ENCODE data around the gene EXOSC1.

The EXOSC1 gene

DNA sequence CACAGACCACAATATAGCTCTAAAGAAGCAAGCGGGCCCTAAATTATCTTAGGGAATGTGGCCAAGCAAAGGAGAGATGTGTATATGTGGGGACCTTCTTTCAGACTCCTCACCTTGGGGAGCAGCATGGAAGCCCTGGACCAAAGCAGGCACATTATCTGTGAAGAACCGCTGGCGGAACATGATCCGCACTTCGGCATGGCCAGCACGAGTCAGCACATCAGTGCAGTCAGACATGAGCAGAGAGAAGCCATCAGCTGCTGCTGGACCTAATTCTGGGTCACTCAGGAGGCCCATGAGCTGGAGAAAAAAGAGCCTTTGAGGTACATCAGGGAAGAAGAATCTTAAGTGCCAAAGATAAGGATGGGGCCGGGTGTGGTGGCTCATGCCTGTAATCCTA, 14.1 kb upstream of the EXOSC1 start:
- H3K9me3 ChIP-seq (ENCODE audit: control extremely low read depth in 1 of 5, control insufficient read depth in 4 of 5, insufficient read depth in 2 of 5, low read depth in 1 of 5, low read length in 4 of 5) = no peaks in the 10 kb centered on the region
- H3K4me1 ChIP-seq (ENCODE audit: control extremely low read depth in 1 of 4, control insufficient read depth in 4 of 4, insufficient read depth in 4 of 4, low read length in 3 of 4) = no peaks in the 10 kb centered on the region
- WGBS (ENCODE audit: insufficient coverage) = 87% methylated on average over 6 of the region's 7 CpGs
- ChIA-PET POLR2A (interaction anchor here (0.6 to 1.2 kb wide), 2 partner anchors 15 to 18 kb away, joined by 4 read pairs; no protein-coding TSS in a partner anchor), CTCF (interaction anchor here (0.8 to 1.4 kb wide), 6 partner anchors 8 to 93 kb away, joined by 3 to 4 read pairs (median 3); no protein-coding TSS in a partner anchor)
- H3K36me3 ChIP-seq (ENCODE audit: control insufficient read depth in 4 of 4, insufficient read depth in 4 of 4, low read length in 3 of 4) = peaks cover 28 to 93% (median 81%) of the 10 kb centered on the region in 4 experiments
- no peak overlapping the region for H3K27ac ChIP-seq (ENCODE audit: insufficient read depth in 1 of 2, low read depth in 1 of 2, low read length in 2 of 2, poor library complexity in 1 of 2, severe bottlenecking in 2 of 2)
- DNase-seq = no peak
- no peak overlapping the region for H3K4me3 ChIP-seq (ENCODE audit: control insufficient read depth in 1 of 7, extremely low read depth in 1 of 7, insufficient read depth in 4 of 7, low read depth in 2 of 7, low read length in 6 of 7)
- no peaks in the 10 kb centered on the region for H3K27me3 ChIP-seq (replicated peaks in 2 of 5; ENCODE audit: control insufficient read depth in 4 of 5, insufficient read depth in 5 of 5, low read length in 4 of 5)

DNA sequence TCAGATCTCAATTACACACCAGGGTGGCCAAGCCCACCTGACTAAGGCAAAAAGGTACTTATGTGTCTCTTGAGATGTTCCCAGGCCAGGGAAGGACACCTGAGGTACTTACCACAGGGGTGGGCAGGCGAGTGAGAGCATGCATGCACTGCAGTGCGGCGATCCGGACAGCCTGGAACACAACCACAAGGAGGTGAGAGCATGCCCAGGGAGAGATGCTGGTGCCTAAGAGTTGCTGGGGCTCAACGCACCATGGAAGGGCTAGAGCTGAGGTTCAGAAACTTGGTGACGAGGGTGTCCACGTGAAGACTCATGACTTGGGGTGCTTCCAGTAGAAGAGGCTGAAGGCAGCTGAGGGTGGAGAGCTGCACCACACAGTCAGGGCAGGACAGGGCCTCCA, 13.3 kb upstream of the EXOSC1 start:
- Histone ChIP-seq H3K4me3 (ENCODE audit: control insufficient read depth in 1 of 7, extremely low read depth in 1 of 7, insufficient read depth in 4 of 7, low read depth in 2 of 7, low read length in 6 of 7) (no peak overlapping the region), H3K27ac (ENCODE audit: insufficient read depth in 1 of 2, low read depth in 1 of 2, low read length in 2 of 2, poor library complexity in 1 of 2, severe bottlenecking in 2 of 2) (no peak overlapping the region), H3K27me3 (replicated peaks in 2 of 5; ENCODE audit: control insufficient read depth in 4 of 5, insufficient read depth in 5 of 5, low read length in 4 of 5) (no peaks in the 10 kb centered on the region), H3K9me3 (ENCODE audit: control extremely low read depth in 1 of 5, control insufficient read depth in 4 of 5, insufficient read depth in 2 of 5, low read depth in 1 of 5, low read length in 4 of 5) (no peaks in the 10 kb centered on the region), H3K36me3 (ENCODE audit: control insufficient read depth in 4 of 4, insufficient read depth in 4 of 4, low read length in 3 of 4) (peaks cover 30 to 94% (median 77%) of the 10 kb centered on the region in 4 experiments), H3K4me1 (ENCODE audit: control extremely low read depth in 1 of 4, control insufficient read depth in 4 of 4, insufficient read depth in 4 of 4, low read length in 3 of 4) (no peaks in the 10 kb centered on the region)
- POLR2A ChIA-PET = interaction anchor here (0.6 to 1.2 kb wide), 2 partner anchors 15 to 19 kb away, joined by 4 read pairs; no protein-coding TSS in a partner anchor
- CTCF ChIA-PET = interaction anchor here (0.8 to 1.4 kb wide), 5 partner anchors 9 to 94 kb away, joined by 3 to 4 read pairs (median 3); no protein-coding TSS in a partner anchor
- DNase-seq = no peak
- WGBS (ENCODE audit: insufficient coverage) = 100% methylated on average over 7 of the region's 7 CpGs

DNA sequence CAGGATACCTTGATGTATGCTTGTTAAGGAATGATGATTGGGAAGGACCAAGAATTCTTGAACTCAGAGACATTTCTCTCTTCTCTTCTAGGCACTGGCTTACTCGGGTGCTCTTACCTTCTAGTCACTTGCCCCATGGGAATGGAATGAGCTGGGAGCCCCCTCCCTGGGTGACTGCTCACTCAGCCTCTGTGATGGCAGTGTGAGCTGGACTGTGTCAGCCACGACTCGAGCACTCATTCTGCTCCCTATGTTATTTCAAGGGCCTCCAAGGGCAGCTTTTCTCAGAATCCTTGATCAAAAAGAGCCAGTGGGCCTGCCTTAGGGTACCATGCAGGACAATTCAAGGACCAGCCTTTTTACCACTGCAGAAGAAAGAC, 10.9 kb upstream of the EXOSC1 start:
- DNase-seq = no peak
- no peaks in the 10 kb centered on the region for H3K9me3 ChIP-seq (ENCODE audit: control extremely low read depth in 1 of 5, control insufficient read depth in 4 of 5, insufficient read depth in 2 of 5, low read depth in 1 of 5, low read length in 4 of 5)
- POLR2A ChIA-PET = interaction anchor here (1.0 kb wide), 1 partner anchor 11 kb away, joined by 3 read pairs; no protein-coding TSS in a partner anchor
- CTCF ChIA-PET = interaction anchor here (0.6 to 2.3 kb wide), 6 partner anchors 10 to 1725 kb away, joined by 3 to 14 read pairs (median 4); no protein-coding TSS in a partner anchor
- 93% methylated on average over 3 of the region's 3 CpGs for WGBS (ENCODE audit: insufficient coverage)
- no peaks in the 10 kb centered on the region for H3K4me1 ChIP-seq (ENCODE audit: control extremely low read depth in 1 of 4, control insufficient read depth in 4 of 4, insufficient read depth in 4 of 4, low read length in 3 of 4)
- H3K36me3 ChIP-seq (ENCODE audit: control insufficient read depth in 4 of 4, insufficient read depth in 4 of 4, low read length in 3 of 4) = peaks cover 24 to 94% (median 68%) of the 10 kb centered on the region in 4 experiments
- H3K27ac ChIP-seq (ENCODE audit: insufficient read depth in 1 of 2, low read depth in 1 of 2, low read length in 2 of 2, poor library complexity in 1 of 2, severe bottlenecking in 2 of 2) = no peak overlapping the region
- no peaks in the 10 kb centered on the region for H3K27me3 ChIP-seq (replicated peaks in 2 of 5; ENCODE audit: control insufficient read depth in 4 of 5, insufficient read depth in 5 of 5, low read length in 4 of 5)
- no peak overlapping the region for H3K4me3 ChIP-seq (ENCODE audit: control insufficient read depth in 1 of 7, extremely low read depth in 1 of 7, insufficient read depth in 4 of 7, low read depth in 2 of 7, low read length in 6 of 7)

DNA sequence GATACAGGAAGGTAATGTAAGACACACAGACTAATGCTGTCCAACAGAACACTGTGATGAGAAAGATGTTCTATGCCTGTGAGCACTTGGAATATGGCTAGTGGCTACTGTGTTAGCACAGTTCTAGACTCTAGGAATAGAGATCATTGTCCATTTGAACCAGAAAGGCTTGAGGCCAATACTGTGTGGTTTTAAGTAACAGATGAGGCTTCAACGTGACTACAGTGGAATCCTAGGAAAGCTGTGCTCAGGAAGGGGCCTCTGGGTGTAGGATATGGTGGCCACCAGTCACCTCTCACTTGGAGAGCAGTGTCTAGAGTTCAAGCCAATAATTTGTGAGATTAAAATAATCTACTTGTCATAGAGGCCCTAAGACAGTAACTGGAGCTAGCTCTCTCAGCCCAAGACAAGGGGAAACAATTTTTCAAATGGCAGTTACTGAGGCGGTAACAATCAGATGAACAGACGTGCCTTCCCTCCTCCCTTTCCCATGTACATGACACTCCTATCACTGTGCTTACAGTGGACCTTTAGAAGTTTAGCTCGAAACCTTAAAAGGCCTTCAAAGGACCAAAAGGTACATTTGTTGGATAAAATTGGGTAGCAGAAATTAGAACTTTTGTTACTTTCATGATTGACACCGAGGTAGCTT, 10.4 kb upstream of the EXOSC1 start:
- WGBS (ENCODE audit: insufficient coverage) = 80% methylated on average over 3 of the region's 5 CpGs
- H3K27me3 ChIP-seq (replicated peaks in 2 of 5; ENCODE audit: control insufficient read depth in 4 of 5, insufficient read depth in 5 of 5, low read length in 4 of 5) = no peaks in the 10 kb centered on the region
- H3K36me3 ChIP-seq (ENCODE audit: control insufficient read depth in 4 of 4, insufficient read depth in 4 of 4, low read length in 3 of 4) = peaks cover 25 to 94% (median 68%) of the 10 kb centered on the region in 4 experiments
- no peaks in the 10 kb centered on the region for H3K9me3 ChIP-seq (ENCODE audit: control extremely low read depth in 1 of 5, control insufficient read depth in 4 of 5, insufficient read depth in 2 of 5, low read depth in 1 of 5, low read length in 4 of 5)
- H3K27ac ChIP-seq (ENCODE audit: insufficient read depth in 1 of 2, low read depth in 1 of 2, low read length in 2 of 2, poor library complexity in 1 of 2, severe bottlenecking in 2 of 2) = no peak overlapping the region
- ChIA-PET POLR2A (interaction anchor here (1.0 kb wide), 1 partner anchor 11 kb away, joined by 3 read pairs; no protein-coding TSS in a partner anchor), CTCF (interaction anchor here (0.6 to 2.3 kb wide), 6 partner anchors 10 to 1724 kb away, joined by 3 to 14 read pairs (median 4); no protein-coding TSS in a partner anchor)
- H3K4me1 ChIP-seq (ENCODE audit: control extremely low read depth in 1 of 4, control insufficient read depth in 4 of 4, insufficient read depth in 4 of 4, low read length in 3 of 4) = no peaks in the 10 kb centered on the region
- no peak overlapping the region for H3K4me3 ChIP-seq (ENCODE audit: control insufficient read depth in 1 of 7, extremely low read depth in 1 of 7, insufficient read depth in 4 of 7, low read depth in 2 of 7, low read length in 6 of 7)
- DNase-seq = no peak

- Histone ChIP-seq H3K36me3 (ENCODE audit: control insufficient read depth in 4 of 4, insufficient read depth in 4 of 4, low read length in 3 of 4) (peaks cover 21 to 86% (median 60%) of the 10 kb centered on the region in 4 experiments), H3K27ac (ENCODE audit: insufficient read depth in 1 of 2, low read depth in 1 of 2, low read length in 2 of 2, poor library complexity in 1 of 2, severe bottlenecking in 2 of 2) (peak overlapping the region in 1 of 2 experiments; percentile 49), H3K9me3 (ENCODE audit: control extremely low read depth in 1 of 5, control insufficient read depth in 4 of 5, insufficient read depth in 2 of 5, low read depth in 1 of 5, low read length in 4 of 5) (no peaks in the 10 kb centered on the region), H3K27me3 (replicated peaks in 2 of 5; ENCODE audit: control insufficient read depth in 4 of 5, insufficient read depth in 5 of 5, low read length in 4 of 5) (no peaks in the 10 kb centered on the region), H3K4me1 (ENCODE audit: control extremely low read depth in 1 of 4, control insufficient read depth in 4 of 4, insufficient read depth in 4 of 4, low read length in 3 of 4) (no peaks in the 10 kb centered on the region), H3K4me3 (ENCODE audit: control insufficient read depth in 1 of 7, extremely low read depth in 1 of 7, insufficient read depth in 4 of 7, low read depth in 2 of 7, low read length in 6 of 7) (no peak overlapping the region)
- DNase-seq = no peak
- 95% methylated on average over 2 of the region's 3 CpGs for WGBS (ENCODE audit: insufficient coverage)
- ChIA-PET POLR2A (no interaction called here), CTCF (interaction anchor here (0.6 to 3.3 kb wide), 4 partner anchors 8 to 19 kb away, joined by 3 to 18 read pairs (median 4); no protein-coding TSS in a partner anchor)
Measured at GRCh38 chr10:97454330-97455036, 8.7 kb upstream of the EXOSC1 start.

DNA sequence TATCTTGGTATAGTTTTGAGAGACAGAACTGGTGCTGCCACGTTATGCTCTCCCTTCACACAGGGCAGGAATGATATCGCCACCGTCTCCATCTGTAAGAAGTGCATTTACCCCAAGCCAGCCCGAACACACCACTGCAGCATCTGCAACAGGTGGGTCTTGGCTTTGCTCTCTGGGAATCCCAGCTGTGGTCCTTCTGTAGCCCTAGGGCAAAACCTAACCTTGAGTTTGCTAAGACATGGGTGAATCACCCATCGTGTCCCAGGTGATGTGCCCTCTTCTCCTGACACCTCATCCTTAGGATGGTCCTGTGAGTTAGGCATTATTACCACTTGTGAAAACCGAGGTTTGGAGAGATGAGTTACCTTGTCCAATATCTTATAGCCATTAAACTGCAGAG, 6.5 kb upstream of the EXOSC1 start:
- 100% methylated on average over 5 of the region's 6 CpGs for WGBS (ENCODE audit: insufficient coverage)
- Histone ChIP-seq H3K27ac (ENCODE audit: insufficient read depth in 1 of 2, low read depth in 1 of 2, low read length in 2 of 2, poor library complexity in 1 of 2, severe bottlenecking in 2 of 2) (no peak overlapping the region), H3K36me3 (ENCODE audit: control insufficient read depth in 4 of 4, insufficient read depth in 4 of 4, low read length in 3 of 4) (peaks cover 16 to 73% (median 43%) of the 10 kb centered on the region in 4 experiments), H3K4me3 (ENCODE audit: control insufficient read depth in 1 of 7, extremely low read depth in 1 of 7, insufficient read depth in 4 of 7, low read depth in 2 of 7, low read length in 6 of 7) (no peak overlapping the region), H3K27me3 (replicated peaks in 2 of 5; ENCODE audit: control insufficient read depth in 4 of 5, insufficient read depth in 5 of 5, low read length in 4 of 5) (no peaks in the 10 kb centered on the region), H3K9me3 (ENCODE audit: control extremely low read depth in 1 of 5, control insufficient read depth in 4 of 5, insufficient read depth in 2 of 5, low read depth in 1 of 5, low read length in 4 of 5) (no peaks in the 10 kb centered on the region), H3K4me1 (ENCODE audit: control extremely low read depth in 1 of 4, control insufficient read depth in 4 of 4, insufficient read depth in 4 of 4, low read length in 3 of 4) (peaks cover 0 to 5% (median 0%) of the 10 kb centered on the region in 4 experiments)
- no peak for DNase-seq
- ChIA-PET CTCF (interaction anchor here (1.2 to 3.3 kb wide), 4 partner anchors 10 to 100 kb away, joined by 3 to 18 read pairs (median 4); no protein-coding TSS in a partner anchor), POLR2A (no interaction called here)

All from common myeloid progenitor, CD34-positive (primary cell).